ENCODE data around the gene C11orf97.

The C11orf97 gene

DNA sequence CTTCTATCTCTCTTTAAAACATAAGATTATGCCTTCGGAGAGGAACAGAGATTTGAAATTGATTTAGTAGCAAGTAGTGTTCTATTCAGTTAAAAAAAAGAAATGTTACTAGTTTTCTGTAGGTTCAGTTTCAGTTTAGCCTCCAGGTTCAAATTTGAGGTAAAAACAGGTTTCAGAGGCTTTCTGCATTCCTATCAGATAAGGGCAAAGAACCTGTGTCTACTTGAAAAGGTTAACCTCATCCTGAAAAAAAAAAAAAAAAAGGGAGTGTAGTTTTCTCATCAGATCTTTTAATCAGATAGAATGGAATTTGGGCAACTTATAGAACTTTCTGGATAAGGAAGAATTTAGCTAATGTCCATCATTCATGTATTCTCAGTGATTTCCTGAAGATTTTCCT lies 12.1 kb downstream of the C11orf97 start:
- 95 to 100% methylated on average over 1 of the region's 1 CpG for WGBS, 2 experiments
- Histone ChIP-seq H3K4me1 (ENCODE audit: control insufficient read depth, insufficient read depth, low read length) (no peaks in the 10 kb centered on the region), H3K27me3 (ENCODE audit: control insufficient read depth, insufficient read depth, low read length, poor library complexity, severe bottlenecking) (no peaks in the 10 kb centered on the region), H3K4me3 (ENCODE audit: insufficient read depth, low read depth, low read length) (no peak overlapping the region), H3K36me3 (ENCODE audit: control insufficient read depth, insufficient read depth, low read length) (no peaks in the 10 kb centered on the region), H3K9me3 (ENCODE audit: control insufficient read depth, low read length) (no peaks in the 10 kb centered on the region), H3K27ac (ENCODE audit: insufficient read depth, low read depth, low read length, poor library complexity, severe bottlenecking) (no peak overlapping the region)

- no peaks in the 10 kb centered on the region for H3K9me3 ChIP-seq (ENCODE audit: control insufficient read depth, low read length)
- WGBS, 2 experiments: 53 to 63% methylated on average over 5 of the region's 5 CpGs
- no peaks in the 10 kb centered on the region for H3K36me3 ChIP-seq (ENCODE audit: control insufficient read depth, insufficient read depth, low read length)
- H3K4me3 ChIP-seq (ENCODE audit: insufficient read depth, low read depth, low read length): no peak overlapping the region
- H3K27ac ChIP-seq (ENCODE audit: insufficient read depth, low read depth, low read length, poor library complexity, severe bottlenecking): no peak overlapping the region
- H3K27me3 ChIP-seq (ENCODE audit: control insufficient read depth, insufficient read depth, low read length, poor library complexity, severe bottlenecking): no peaks in the 10 kb centered on the region
- no peaks in the 10 kb centered on the region for H3K4me1 ChIP-seq (ENCODE audit: control insufficient read depth, insufficient read depth, low read length)
Measured at GRCh38 chr11:94525546-94526324, 13.5 kb downstream of the C11orf97 start.

DNA sequence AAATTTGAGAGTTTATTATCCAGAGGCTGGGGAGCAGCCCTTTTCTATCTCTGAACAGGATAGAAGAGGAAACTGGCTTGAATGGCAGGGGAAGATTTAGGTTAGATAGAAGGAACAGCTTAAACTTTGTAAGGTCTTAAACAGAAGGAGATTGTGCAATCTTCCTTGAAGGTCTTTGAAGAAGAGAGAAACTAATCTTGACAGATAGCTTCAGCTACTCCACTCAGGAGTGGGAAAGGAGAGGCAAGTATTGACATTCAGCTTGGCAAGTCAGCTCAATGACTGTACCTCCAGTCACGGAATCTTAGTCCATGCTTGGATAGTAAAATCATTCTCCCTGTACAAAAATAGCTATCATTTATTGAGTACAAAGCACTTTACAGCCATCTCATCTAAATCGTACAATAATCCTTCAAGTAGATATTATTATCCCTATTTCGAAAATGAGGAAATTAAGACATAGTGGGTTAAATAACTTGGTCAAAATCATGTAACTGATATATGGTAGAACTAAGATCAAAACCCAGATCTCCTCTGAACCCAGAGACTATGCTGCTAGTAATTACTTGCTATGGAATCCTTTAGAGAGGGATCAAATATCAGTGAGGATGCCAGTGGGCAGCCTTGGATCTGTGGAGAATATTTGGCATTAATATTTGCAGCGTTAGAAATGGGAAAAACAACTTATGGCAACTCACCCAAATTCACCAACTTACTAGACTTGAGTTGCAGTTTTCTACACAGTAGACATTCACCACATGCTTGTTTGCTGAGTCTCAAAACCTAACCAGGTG lies 14.6 kb downstream of the C11orf97 start:
- H3K9me3 ChIP-seq (ENCODE audit: control insufficient read depth, low read length): no peaks in the 10 kb centered on the region
- no peak overlapping the region for H3K27ac ChIP-seq (ENCODE audit: insufficient read depth, low read depth, low read length, poor library complexity, severe bottlenecking)
- H3K27me3 ChIP-seq (ENCODE audit: control insufficient read depth, insufficient read depth, low read length, poor library complexity, severe bottlenecking): no peaks in the 10 kb centered on the region
- no peak overlapping the region for H3K4me3 ChIP-seq (ENCODE audit: insufficient read depth, low read depth, low read length)
- no peaks in the 10 kb centered on the region for H3K4me1 ChIP-seq (ENCODE audit: control insufficient read depth, insufficient read depth, low read length)
- H3K36me3 ChIP-seq (ENCODE audit: control insufficient read depth, insufficient read depth, low read length): no peaks in the 10 kb centered on the region
- 94 to 100% methylated on average over 2 to 4 of the region's 4 CpGs for WGBS, 2 experiments

DNA sequence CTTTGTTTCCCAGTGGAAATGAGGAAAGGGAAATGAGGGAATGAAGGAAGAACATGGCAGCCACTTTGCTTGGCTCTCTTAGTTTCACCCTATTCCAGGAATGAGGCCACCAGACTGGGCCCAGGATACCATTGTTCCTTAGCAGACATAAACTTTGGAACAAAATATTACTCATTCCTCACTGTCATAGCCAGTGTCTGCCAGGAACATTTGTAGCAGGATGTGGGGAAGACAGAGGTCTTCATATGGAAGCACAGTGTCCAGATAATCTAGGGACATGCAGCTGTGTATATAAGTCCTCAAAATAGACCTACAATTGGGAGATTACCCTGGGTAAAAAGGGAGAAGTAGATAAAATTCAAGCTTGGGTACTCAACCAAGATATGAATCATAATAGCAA lies 16.3 kb downstream of the C11orf97 start:
- no peaks in the 10 kb centered on the region for H3K27me3 ChIP-seq (ENCODE audit: control insufficient read depth, insufficient read depth, low read length, poor library complexity, severe bottlenecking)
- no peaks in the 10 kb centered on the region for H3K4me1 ChIP-seq (ENCODE audit: control insufficient read depth, insufficient read depth, low read length)
- no peak overlapping the region for H3K4me3 ChIP-seq (ENCODE audit: insufficient read depth, low read depth, low read length)
- H3K9me3 ChIP-seq (ENCODE audit: control insufficient read depth, low read length): no peaks in the 10 kb centered on the region
- H3K27ac ChIP-seq (ENCODE audit: insufficient read depth, low read depth, low read length, poor library complexity, severe bottlenecking): no peak overlapping the region
- H3K36me3 ChIP-seq (ENCODE audit: control insufficient read depth, insufficient read depth, low read length): no peaks in the 10 kb centered on the region

DNA sequence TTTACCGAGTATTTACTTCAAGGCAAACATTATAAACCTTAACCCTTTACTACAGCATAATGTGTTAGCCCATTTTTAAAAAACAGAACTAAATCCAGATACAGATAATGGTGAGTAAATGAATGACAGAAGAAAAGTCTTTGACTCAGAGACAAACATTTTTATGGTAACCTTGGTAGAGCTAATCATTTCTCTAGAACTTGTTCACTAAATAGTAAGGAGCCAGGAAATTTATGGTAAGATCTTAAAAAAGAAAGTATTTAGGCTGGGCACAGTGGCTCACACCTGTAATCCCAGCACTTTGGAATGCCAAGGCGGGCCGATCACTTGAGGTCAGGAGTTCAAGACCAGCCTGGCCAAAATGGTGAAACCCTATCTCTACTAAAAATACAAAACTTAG lies 19.9 kb downstream of the C11orf97 start:
- Histone ChIP-seq H3K9me3 (ENCODE audit: control insufficient read depth, low read length) (no peaks in the 10 kb centered on the region), H3K4me3 (ENCODE audit: insufficient read depth, low read depth, low read length) (no peak overlapping the region), H3K27me3 (ENCODE audit: control insufficient read depth, insufficient read depth, low read length, poor library complexity, severe bottlenecking) (no peaks in the 10 kb centered on the region), H3K36me3 (ENCODE audit: control insufficient read depth, insufficient read depth, low read length) (no peaks in the 10 kb centered on the region), H3K4me1 (ENCODE audit: control insufficient read depth, insufficient read depth, low read length) (no peaks in the 10 kb centered on the region), H3K27ac (ENCODE audit: insufficient read depth, low read depth, low read length, poor library complexity, severe bottlenecking) (no peak overlapping the region)
- WGBS, 2 experiments: 88 to 100% methylated on average over 2 of the region's 3 CpGs

GRCh38 chr11:94533206-94533605 lies 20.9 kb downstream of the C11orf97 start:
- Histone ChIP-seq H3K4me3 (ENCODE audit: insufficient read depth, low read depth, low read length) (no peak overlapping the region), H3K4me1 (ENCODE audit: control insufficient read depth, insufficient read depth, low read length) (no peaks in the 10 kb centered on the region), H3K27me3 (ENCODE audit: control insufficient read depth, insufficient read depth, low read length, poor library complexity, severe bottlenecking) (no peaks in the 10 kb centered on the region), H3K36me3 (ENCODE audit: control insufficient read depth, insufficient read depth, low read length) (no peaks in the 10 kb centered on the region), H3K9me3 (ENCODE audit: control insufficient read depth, low read length) (no peaks in the 10 kb centered on the region), H3K27ac (ENCODE audit: insufficient read depth, low read depth, low read length, poor library complexity, severe bottlenecking) (no peak overlapping the region)
- no CpG with 5 or more reads among the region's 1 CpG for WGBS, 2 experiments

DNA sequence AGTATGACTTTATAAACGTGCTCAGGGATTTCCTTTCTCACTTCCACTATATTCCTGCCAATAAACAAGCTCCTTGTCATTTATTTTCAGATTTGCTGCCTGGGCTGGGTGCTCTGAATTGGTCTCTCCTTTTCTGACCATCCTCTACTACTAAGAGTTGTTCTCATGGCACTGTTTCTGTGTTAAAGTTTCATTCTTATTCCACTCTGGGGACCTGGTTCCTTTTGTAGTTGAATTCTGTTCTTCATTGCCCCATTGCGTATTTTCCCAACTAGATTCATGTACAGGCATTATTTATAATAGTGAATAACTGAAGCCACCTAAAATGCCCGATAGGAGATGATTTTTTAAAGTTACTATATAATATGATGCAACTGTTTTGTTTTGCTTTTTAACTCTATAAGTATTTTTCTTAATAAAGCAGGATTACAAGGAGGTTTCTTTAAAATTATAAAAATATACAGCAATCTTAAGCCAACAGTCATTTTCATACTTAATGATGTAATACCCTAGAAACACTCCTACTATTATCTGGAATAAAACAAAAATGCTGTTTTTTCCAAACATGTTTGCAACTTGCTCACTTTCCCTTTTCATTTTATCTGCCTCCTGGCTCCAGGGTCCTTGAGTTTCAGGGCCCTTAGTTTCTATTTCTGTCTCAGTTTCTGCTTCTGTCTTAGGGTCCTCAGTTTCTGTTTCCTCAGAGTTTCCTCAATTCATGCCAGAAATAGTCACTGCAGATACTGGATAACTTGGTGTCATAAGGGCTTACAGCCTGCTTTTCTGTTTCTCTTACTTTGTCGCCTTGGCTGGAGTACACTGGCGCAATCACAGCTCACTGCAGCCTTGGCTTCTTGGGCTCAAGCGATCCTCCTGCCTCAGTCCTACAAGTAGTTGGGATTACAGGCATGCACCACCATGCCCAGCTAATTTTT lies 21.7 kb downstream of the C11orf97 start:
- Histone ChIP-seq H3K27me3 (ENCODE audit: control insufficient read depth, insufficient read depth, low read length, poor library complexity, severe bottlenecking) (no peaks in the 10 kb centered on the region), H3K4me3 (ENCODE audit: insufficient read depth, low read depth, low read length) (no peak overlapping the region), H3K36me3 (ENCODE audit: control insufficient read depth, insufficient read depth, low read length) (no peaks in the 10 kb centered on the region), H3K27ac (ENCODE audit: insufficient read depth, low read depth, low read length, poor library complexity, severe bottlenecking) (no peak overlapping the region), H3K9me3 (ENCODE audit: control insufficient read depth, low read length) (no peaks in the 10 kb centered on the region), H3K4me1 (ENCODE audit: control insufficient read depth, insufficient read depth, low read length) (no peaks in the 10 kb centered on the region)
- WGBS, 2 experiments: 85 to 88% methylated on average over 4 of the region's 6 CpGs

- Histone ChIP-seq H3K27ac (ENCODE audit: insufficient read depth, low read depth, low read length, poor library complexity, severe bottlenecking) (no peak overlapping the region), H3K27me3 (ENCODE audit: control insufficient read depth, insufficient read depth, low read length, poor library complexity, severe bottlenecking) (peaks cover 3% of the 10 kb centered on the region), H3K36me3 (ENCODE audit: control insufficient read depth, insufficient read depth, low read length) (no peaks in the 10 kb centered on the region), H3K4me3 (ENCODE audit: insufficient read depth, low read depth, low read length) (no peak overlapping the region), H3K9me3 (ENCODE audit: control insufficient read depth, low read length) (no peaks in the 10 kb centered on the region), H3K4me1 (ENCODE audit: control insufficient read depth, insufficient read depth, low read length) (no peaks in the 10 kb centered on the region)
Measured at GRCh38 chr11:94536386-94536785, 24.1 kb downstream of the C11orf97 start.

DNA sequence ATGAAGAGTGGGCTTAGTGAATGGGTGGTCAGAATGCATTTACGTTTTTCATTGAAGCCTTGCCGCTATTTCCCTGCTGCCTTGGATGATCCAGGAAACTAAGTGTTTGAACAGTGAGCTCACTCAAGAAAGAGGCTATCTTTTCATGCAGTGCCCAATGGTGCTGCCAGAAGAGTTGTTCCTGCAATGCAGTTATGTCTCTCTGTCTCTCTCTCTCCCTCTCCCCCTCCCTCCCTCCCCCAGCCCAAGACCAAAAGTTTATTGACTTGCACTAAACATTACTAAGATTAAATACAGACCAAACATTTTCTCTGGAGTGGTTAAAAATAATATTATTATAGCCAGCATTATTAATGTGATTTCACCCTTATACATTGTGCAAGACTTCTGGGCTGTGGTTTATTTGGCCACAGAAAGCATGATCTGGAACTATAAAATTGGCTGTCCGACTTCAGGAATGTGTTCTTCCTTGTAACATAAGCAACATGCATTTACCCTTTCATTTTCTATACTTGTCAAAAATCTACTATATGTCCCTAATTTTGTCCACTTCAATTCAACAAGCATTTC lies 24.9 kb downstream of the C11orf97 start:
- 83 to 92% methylated on average over 3 of the region's 3 CpGs for WGBS, 2 experiments

More for the DNA sequence above, 24.9 kb downstream of the C11orf97 start:
- Histone ChIP-seq H3K9me3 (ENCODE audit: control insufficient read depth, low read length) (no peaks in the 10 kb centered on the region), H3K36me3 (ENCODE audit: control insufficient read depth, insufficient read depth, low read length) (no peaks in the 10 kb centered on the region), H3K4me1 (ENCODE audit: control insufficient read depth, insufficient read depth, low read length) (no peaks in the 10 kb centered on the region), H3K4me3 (ENCODE audit: insufficient read depth, low read depth, low read length) (no peak overlapping the region), H3K27ac (ENCODE audit: insufficient read depth, low read depth, low read length, poor library complexity, severe bottlenecking) (no peak overlapping the region), H3K27me3 (ENCODE audit: control insufficient read depth, insufficient read depth, low read length, poor library complexity, severe bottlenecking) (peaks cover 9% of the 10 kb centered on the region)

All from ectodermal cell (in vitro differentiated cells).